ENCODE results near the gene RNGTT. TPM values are rescaled to one million over a fixed set of nuclear protein-coding genes. Genes with fewer than 3 reads are reported as not detected.
A peak's percentile ranks its signal among the peaks of the same experiment; 100 is the strongest.

RNGTT gene
- total and polyA plus RNA-seq, 10 of the 15 experiments (the other 5 are each of a cell fraction or from before 2014, with no cell fraction given): 7.7 to 30.4 (median 22.2) TPM

GRCh38 chr6:88641178-88641903 lies 322.1 kb downstream of the RNGTT start:
- DNase-seq (ENCODE audit: low read depth, low spot score): peak; percentile 88
- Histone ChIP-seq H3K36me3 (ENCODE audit: control insufficient read depth in 2 of 2, insufficient read depth in 2 of 2, low read length in 1 of 2) (no peaks in the 10 kb centered on the region), H2AFZ (ENCODE audit: control insufficient read depth, low read depth, low read length) (no peak overlapping the region), H3K4me3 (0 out of 2 replicates have a peak overlapping the region, but pooled peaks have one; percentile 8), H3K27ac (ENCODE audit: control insufficient read depth, insufficient read depth) (peak overlapping the region; percentile 88), H3K79me2 (ENCODE audit: control insufficient read depth, insufficient read depth, low read length) (no peaks in the 10 kb centered on the region; the same call in none of the 2 replicates), H4K20me1 (ENCODE audit: control insufficient read depth, insufficient read depth) (no peaks in the 10 kb centered on the region), H3K27me3 (replicated peaks in 1 of 2; ENCODE audit: control insufficient read depth in 2 of 2, insufficient read depth in 2 of 2, low read length in 1 of 2) (no peaks in the 10 kb centered on the region), H3K4me1 (ENCODE audit: control insufficient read depth, insufficient read depth, low read length) (peaks cover 15% of the 10 kb centered on the region), H3K9me3 (replicated peaks; ENCODE audit: control insufficient read depth, insufficient read depth, low read length) (no peaks in the 10 kb centered on the region; the same call in 2 of the 3 replicates), H3K9ac (ENCODE audit: control insufficient read depth, insufficient read depth, low read length) (peak overlapping the region; percentile 60), H3K4me2 (ENCODE audit: control insufficient read depth, insufficient read depth) (peak overlapping the region; percentile 82)
- peak; percentile 92 for ATAC-seq
- SMC1A ChIA-PET (ENCODE audit: uncharacterized antibody, unreplicated experiment): interaction anchor here (0.6 to 5.2 kb wide), 45 partner anchors 8 to 843 kb away, joined by 3 to 67 read pairs (median 5); no protein-coding TSS in a partner anchor
- peak; percentile 49 for FAIRE-seq
- CTCF ChIA-PET: interaction anchor here (0.9 to 3.8 kb wide), 14 partner anchors 8 to 711 kb away, joined by 3 to 33 read pairs (median 4); no protein-coding TSS in a partner anchor
- RAD21 ChIA-PET (ENCODE audit: unreplicated experiment): interaction anchor here (0.7 to 5.3 kb wide), 32 partner anchors 8 to 942 kb away, joined by 3 to 63 read pairs (median 6); partner anchors contain the start of gene CNR1
- WGBS (ENCODE audit: insufficient coverage, insufficient replicate concordance, low lambda C conversion rate, missing lambda C conversion rate): 28% methylated on average over 7 of the region's 7 CpGs
- in situ Hi-C loops (cut with MboI): no loop called here
- POLR2A ChIA-PET: interaction anchor here (0.6 to 2.9 kb wide), 12 partner anchors 9 to 1484 kb away, joined by 3 to 25 read pairs (median 5); no protein-coding TSS in a partner anchor
- intact Hi-C loops (cut with micrococcal nuclease; ENCODE audit: unreplicated experiment): loop anchor here (1.0 kb wide), 1 partner anchor 9 kb away; no protein-coding TSS in a partner anchor
- TSS peak; percentile 19 for BruUV-seq (replicated peaks)
- TF ChIP-seq KLF5 (IDR thresholded peaks at IDR 0.05; ENCODE audit: partially characterized antibody) (no peak), FOXK2 (IDR thresholded peaks at IDR 0.05) (no peak), PAX5 (IDR thresholded peaks at IDR 0.05; ENCODE audit: borderline replicate concordance, low read depth, low read length) (no peak), ZSCAN29 (IDR thresholded peaks at IDR 0.05) (no peak), CBX5 (IDR thresholded peaks at IDR 0.05; ENCODE audit: low read depth) (peak; percentile 18; the same call in 1 of the 2 replicates), TCF3 (IDR thresholded peaks at IDR 0.05; ENCODE audit: borderline replicate concordance, insufficient read depth, low read depth, low read length) (peak; percentile 65; the same call in 1 of the 2 replicates), IRF4 (IDR thresholded peaks at IDR 0.05; ENCODE audit: low read depth, low read length) (0 out of 2 replicates have a peak, but pooled peaks have one; percentile 20), JUNB (IDR thresholded peaks at IDR 0.05) (peak; percentile 34; the same call in 1 of the 2 replicates), BMI1 (IDR thresholded peaks at IDR 0.05; ENCODE audit: borderline replicate concordance) (no peak), ZNF622 (IDR thresholded peaks at IDR 0.05) (no peak), BHLHE40 (IDR thresholded peaks at IDR 0.05; ENCODE audit: borderline replicate concordance in 1 of 2, low read depth in 2 of 2, low read length in 1 of 2) (peak in 1 of 2 experiments; percentile 54; a peak in 2 of 4 replicates)
- TF ChIP-seq, protein P1, sequence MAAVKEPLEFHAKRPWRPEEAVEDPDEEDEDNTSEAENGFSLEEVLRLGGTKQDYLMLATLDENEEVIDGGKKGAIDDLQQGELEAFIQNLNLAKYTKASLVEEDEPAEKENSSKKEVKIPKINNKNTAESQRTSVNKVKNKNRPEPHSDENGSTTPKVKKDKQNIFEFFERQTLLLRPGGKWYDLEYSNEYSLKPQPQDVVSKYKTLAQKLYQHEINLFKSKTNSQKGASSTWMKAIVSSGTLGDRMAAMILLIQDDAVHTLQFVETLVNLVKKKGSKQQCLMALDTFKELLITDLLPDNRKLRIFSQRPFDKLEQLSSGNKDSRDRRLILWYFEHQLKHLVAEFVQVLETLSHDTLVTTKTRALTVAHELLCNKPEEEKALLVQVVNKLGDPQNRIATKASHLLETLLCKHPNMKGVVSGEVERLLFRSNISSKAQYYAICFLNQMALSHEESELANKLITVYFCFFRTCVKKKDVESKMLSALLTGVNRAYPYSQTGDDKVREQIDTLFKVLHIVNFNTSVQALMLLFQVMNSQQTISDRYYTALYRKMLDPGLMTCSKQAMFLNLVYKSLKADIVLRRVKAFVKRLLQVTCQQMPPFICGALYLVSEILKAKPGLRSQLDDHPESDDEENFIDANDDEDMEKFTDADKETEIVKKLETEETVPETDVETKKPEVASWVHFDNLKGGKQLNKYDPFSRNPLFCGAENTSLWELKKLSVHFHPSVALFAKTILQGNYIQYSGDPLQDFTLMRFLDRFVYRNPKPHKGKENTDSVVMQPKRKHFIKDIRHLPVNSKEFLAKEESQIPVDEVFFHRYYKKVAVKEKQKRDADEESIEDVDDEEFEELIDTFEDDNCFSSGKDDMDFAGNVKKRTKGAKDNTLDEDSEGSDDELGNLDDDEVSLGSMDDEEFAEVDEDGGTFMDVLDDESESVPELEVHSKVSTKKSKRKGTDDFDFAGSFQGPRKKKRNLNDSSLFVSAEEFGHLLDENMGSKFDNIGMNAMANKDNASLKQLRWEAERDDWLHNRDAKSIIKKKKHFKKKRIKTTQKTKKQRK (IDR thresholded peaks at IDR 0.05; ENCODE audit: low read depth, low read length): no peak
- TF ChIP-seq, protein P2, sequence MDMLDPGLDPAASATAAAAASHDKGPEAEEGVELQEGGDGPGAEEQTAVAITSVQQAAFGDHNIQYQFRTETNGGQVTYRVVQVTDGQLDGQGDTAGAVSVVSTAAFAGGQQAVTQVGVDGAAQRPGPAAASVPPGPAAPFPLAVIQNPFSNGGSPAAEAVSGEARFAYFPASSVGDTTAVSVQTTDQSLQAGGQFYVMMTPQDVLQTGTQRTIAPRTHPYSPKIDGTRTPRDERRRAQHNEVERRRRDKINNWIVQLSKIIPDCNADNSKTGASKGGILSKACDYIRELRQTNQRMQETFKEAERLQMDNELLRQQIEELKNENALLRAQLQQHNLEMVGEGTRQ (IDR thresholded peaks at IDR 0.05; ENCODE audit: borderline replicate concordance, low read depth, low read length): no peak
- TF ChIP-seq, protein P3, sequence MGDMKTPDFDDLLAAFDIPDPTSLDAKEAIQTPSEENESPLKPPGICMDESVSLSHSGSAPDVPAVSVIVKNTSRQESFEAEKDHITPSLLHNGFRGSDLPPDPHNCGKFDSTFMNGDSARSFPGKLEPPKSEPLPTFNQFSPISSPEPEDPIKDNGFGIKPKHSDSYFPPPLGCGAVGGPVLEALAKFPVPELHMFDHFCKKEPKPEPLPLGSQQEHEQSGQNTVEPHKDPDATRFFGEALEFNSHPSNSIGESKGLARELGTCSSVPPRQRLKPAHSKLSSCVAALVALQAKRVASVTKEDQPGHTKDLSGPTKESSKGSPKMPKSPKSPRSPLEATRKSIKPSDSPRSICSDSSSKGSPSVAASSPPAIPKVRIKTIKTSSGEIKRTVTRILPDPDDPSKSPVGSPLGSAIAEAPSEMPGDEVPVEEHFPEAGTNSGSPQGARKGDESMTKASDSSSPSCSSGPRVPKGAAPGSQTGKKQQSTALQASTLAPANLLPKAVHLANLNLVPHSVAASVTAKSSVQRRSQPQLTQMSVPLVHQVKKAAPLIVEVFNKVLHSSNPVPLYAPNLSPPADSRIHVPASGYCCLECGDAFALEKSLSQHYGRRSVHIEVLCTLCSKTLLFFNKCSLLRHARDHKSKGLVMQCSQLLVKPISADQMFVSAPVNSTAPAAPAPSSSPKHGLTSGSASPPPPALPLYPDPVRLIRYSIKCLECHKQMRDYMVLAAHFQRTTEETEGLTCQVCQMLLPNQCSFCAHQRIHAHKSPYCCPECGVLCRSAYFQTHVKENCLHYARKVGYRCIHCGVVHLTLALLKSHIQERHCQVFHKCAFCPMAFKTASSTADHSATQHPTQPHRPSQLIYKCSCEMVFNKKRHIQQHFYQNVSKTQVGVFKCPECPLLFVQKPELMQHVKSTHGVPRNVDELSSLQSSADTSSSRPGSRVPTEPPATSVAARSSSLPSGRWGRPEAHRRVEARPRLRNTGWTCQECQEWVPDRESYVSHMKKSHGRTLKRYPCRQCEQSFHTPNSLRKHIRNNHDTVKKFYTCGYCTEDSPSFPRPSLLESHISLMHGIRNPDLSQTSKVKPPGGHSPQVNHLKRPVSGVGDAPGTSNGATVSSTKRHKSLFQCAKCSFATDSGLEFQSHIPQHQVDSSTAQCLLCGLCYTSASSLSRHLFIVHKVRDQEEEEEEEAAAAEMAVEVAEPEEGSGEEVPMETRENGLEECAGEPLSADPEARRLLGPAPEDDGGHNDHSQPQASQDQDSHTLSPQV (IDR thresholded peaks at IDR 0.05): no peak
